Superior temporal gyrus (tissue), 1 donor: Measurements from ENCODE around the gene MYOM1.
"Not testable (repeated sequence)": the region's sequence is repeated elsewhere in the genome, so short reads cannot be mapped to it uniquely, and the experiment has no call there.

Source experiments
- DNase-seq: peaks from one replicate; pipeline ENCODE4 v3.0.0-alpha.2; 2016; ENCODE audit errors: extremely low spot score

Gene MYOM1

GRCh38 chr18:3058328-3059191 lies 161.2 kb downstream of the MYOM1 start:
- DNase-seq = no peak

GRCh38 chr18:3057526-3057925 lies 162.2 kb downstream of the MYOM1 start:
- no peak for DNase-seq

GRCh38 chr18:3056311-3056710 lies 163.5 kb downstream of the MYOM1 start:
- no peak for DNase-seq

- DNase-seq = no peak
Measured at GRCh38 chr18:3055816-3056215, 164.0 kb downstream of the MYOM1 start.

- DNase-seq = no peak
Measured at GRCh38 chr18:3055186-3055728, 164.5 kb downstream of the MYOM1 start.

- DNase-seq = no peak
Measured at GRCh38 chr18:3054780-3055179, 165.0 kb downstream of the MYOM1 start.

GRCh38 chr18:3054214-3054613 lies 165.6 kb downstream of the MYOM1 start:
- DNase-seq = no peak

GRCh38 chr18:3053081-3053480 lies 166.7 kb downstream of the MYOM1 start:
- no peak for DNase-seq

GRCh38 chr18:3052411-3052758 lies 167.4 kb downstream of the MYOM1 start:
- no peak for DNase-seq

- no peak for DNase-seq
Measured at GRCh38 chr18:3051718-3052410, 167.9 kb downstream of the MYOM1 start.

- not testable (repeated sequence) for DNase-seq
Measured at GRCh38 chr18:3049897-3050454, 169.8 kb downstream of the MYOM1 start.

- no peak for DNase-seq
Measured at GRCh38 chr18:3048820-3049349, 170.9 kb downstream of the MYOM1 start.

GRCh38 chr18:3048121-3048520 lies 171.6 kb downstream of the MYOM1 start:
- DNase-seq = no peak

- no peak for DNase-seq
Measured at GRCh38 chr18:3046216-3046808, 173.5 kb downstream of the MYOM1 start.

- peak; percentile 53 for DNase-seq
Measured at GRCh38 chr18:3044931-3045698, 174.7 kb downstream of the MYOM1 start.

- DNase-seq = no peak
Measured at GRCh38 chr18:3042379-3042778, 177.4 kb downstream of the MYOM1 start.

- DNase-seq = no peak
Measured at GRCh38 chr18:3041843-3042242, 177.9 kb downstream of the MYOM1 start.

GRCh38 chr18:3040881-3041280 lies 178.9 kb downstream of the MYOM1 start:
- DNase-seq = no peak

- DNase-seq = no peak
Measured at GRCh38 chr18:3040173-3040572, 179.6 kb downstream of the MYOM1 start.

- DNase-seq = no peak
Measured at GRCh38 chr18:3037423-3037915, 182.3 kb downstream of the MYOM1 start.

GRCh38 chr18:3036108-3036507 lies 183.7 kb downstream of the MYOM1 start:
- no peak for DNase-seq
